ENCODE measurements around the gene COL27A1. TPM values are rescaled to one million over a fixed set of nuclear protein-coding genes. Genes with fewer than 3 reads are reported as not detected.

Gene COL27A1
- total and polyA plus RNA-seq, 5 donors from 2014 or later: 0.30 TPM; not detected in 4

DNA sequence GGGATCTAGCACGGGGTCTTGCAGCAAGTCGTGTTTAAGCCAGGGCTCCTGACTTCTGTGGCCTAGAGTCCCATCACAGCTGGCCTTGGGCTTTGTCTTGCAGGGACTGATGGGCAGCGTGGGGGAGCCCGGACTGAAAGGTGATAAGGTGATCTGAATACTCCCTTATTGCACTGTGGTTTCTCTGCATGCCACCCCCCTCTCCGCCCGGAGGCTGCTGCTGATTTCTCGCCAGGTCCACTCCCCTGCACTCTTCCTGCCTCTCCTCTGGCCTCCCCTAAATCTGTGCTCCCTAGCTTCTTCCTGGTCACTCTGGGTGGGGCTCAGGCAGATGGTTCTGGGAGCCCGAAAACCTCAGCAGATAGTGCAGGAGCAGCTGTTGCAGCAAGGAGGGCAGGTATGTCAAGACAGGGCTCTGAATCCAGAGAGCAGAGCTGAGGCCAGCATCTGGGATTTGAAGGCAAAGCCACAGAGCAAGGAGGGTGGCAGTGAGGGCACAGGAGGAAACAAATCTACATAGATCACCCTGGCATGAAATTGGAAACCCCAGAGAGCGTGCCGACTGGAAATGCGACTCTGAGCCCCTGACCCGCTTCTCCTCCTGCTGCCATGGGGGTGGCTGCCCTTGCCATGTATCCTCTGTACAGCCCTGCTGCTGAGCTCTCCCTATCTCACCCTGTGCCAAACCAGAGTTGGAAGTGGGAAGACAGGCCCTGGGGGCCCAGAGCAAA is 76.5 kb downstream of the COL27A1 start:
- no peaks in the 10 kb centered on the region for H3K36me3 ChIP-seq (ENCODE audit: control insufficient read depth, insufficient read depth, low read length)

GRCh38 chr9:114233491-114234185 is 78.3 kb downstream of the COL27A1 start:
- Mint-ChIP-seq H3K4me3 (no peak overlapping the region), H3K36me3 (no peaks in the 10 kb centered on the region), H3K27me3 (no peaks in the 10 kb centered on the region)

More for the DNA sequence above, 76.5 kb downstream of the COL27A1 start:
- H3K27me3 Mint-ChIP-seq: no peaks in the 10 kb centered on the region
- Histone ChIP-seq H3K27ac (ENCODE audit: insufficient read depth, low read length, poor library complexity, severe bottlenecking) (no peak overlapping the region), H3K4me1 (ENCODE audit: control insufficient read depth, insufficient read depth, low read length, poor library complexity, severe bottlenecking) (no peaks in the 10 kb centered on the region), H3K27me3 (ENCODE audit: control insufficient read depth, insufficient read depth, low read length) (no peaks in the 10 kb centered on the region), H3K9me3 (ENCODE audit: control insufficient read depth in 2 of 2, low read length in 2 of 2) (no peaks in the 10 kb centered on the region), H3K4me3 (ENCODE audit: low read depth, low read length) (no peak overlapping the region)
- no peaks in the 10 kb centered on the region for H3K36me3 Mint-ChIP-seq
- no peak overlapping the region for H3K27ac Mint-ChIP-seq
- no peaks in the 10 kb centered on the region for H3K9me3 Mint-ChIP-seq
- ATAC-seq (ENCODE audit: low read depth in 2 of 2) (no peak), DNase-seq (no peak)
- peaks cover 0 to 3% (median 0%) of the 10 kb centered on the region in 4 donors for H3K4me1 Mint-ChIP-seq
- no peak overlapping the region for H3K4me3 Mint-ChIP-seq

DNA sequence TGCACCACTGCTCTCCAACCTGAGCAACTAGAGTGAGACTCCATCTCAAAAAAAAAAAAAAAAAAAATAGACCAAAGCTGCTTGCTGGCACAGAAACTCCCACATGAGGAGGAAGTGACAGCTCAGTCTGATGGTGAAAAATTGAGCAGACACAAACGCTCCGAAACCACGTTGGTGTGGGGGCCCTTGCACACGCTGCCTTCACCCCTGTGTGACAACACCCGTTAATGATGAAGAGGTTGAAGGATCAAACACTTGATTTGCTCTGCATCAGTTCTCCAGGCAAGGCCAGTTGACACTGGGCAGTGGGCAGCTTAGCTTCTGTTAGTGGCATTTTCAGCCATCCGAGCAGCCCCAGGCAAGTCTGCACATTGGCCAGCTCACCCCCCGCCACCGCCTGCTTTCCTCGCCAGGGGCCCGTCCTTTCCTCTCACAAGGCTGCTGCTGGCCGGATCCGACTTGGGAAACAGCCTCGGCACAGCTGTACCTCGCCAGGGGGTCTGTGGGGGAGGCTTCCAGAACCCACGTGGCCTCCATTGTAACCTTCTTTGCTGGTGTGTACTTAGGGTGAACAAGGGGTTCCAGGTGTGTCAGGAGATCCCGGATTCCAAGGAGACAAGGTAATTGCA is 79.8 kb downstream of the COL27A1 start:
- Mint-ChIP-seq H3K9me3 (no peaks in the 10 kb centered on the region), H3K27ac (no peak overlapping the region), H3K27me3 (peaks cover 5% of the 10 kb centered on the region), H3K4me1 (peaks cover 0 to 3% (median 0%) of the 10 kb centered on the region in 4 donors), H3K4me3 (no peak overlapping the region), H3K36me3 (no peaks in the 10 kb centered on the region)
- Histone ChIP-seq H3K4me3 (ENCODE audit: low read depth, low read length) (no peak overlapping the region), H3K27ac (ENCODE audit: insufficient read depth, low read length, poor library complexity, severe bottlenecking) (no peak overlapping the region), H3K4me1 (ENCODE audit: control insufficient read depth, insufficient read depth, low read length, poor library complexity, severe bottlenecking) (no peaks in the 10 kb centered on the region), H3K36me3 (ENCODE audit: control insufficient read depth, insufficient read depth, low read length) (no peaks in the 10 kb centered on the region), H3K9me3 (ENCODE audit: control insufficient read depth in 2 of 2, low read length in 2 of 2) (no peaks in the 10 kb centered on the region), H3K27me3 (ENCODE audit: control insufficient read depth, insufficient read depth, low read length) (no peaks in the 10 kb centered on the region)
- DNase-seq (no peak), ATAC-seq (ENCODE audit: low read depth in 2 of 2) (no peak)

More at GRCh38 chr9:114233491-114234185, 78.3 kb downstream of the COL27A1 start:
- no peak overlapping the region for H3K4me3 ChIP-seq (ENCODE audit: low read depth, low read length)
- H3K9me3 ChIP-seq (ENCODE audit: control insufficient read depth in 2 of 2, low read length in 2 of 2): no peaks in the 10 kb centered on the region
- H3K4me1 Mint-ChIP-seq: peaks cover 0 to 3% (median 0%) of the 10 kb centered on the region in 4 donors
- no peaks in the 10 kb centered on the region for H3K27me3 ChIP-seq (ENCODE audit: control insufficient read depth, insufficient read depth, low read length)
- H3K27ac Mint-ChIP-seq: no peak overlapping the region
- no peaks in the 10 kb centered on the region for H3K4me1 ChIP-seq (ENCODE audit: control insufficient read depth, insufficient read depth, low read length, poor library complexity, severe bottlenecking)
- ATAC-seq (ENCODE audit: low read depth in 2 of 2) (no peak), DNase-seq (no peak)
- no peaks in the 10 kb centered on the region for H3K9me3 Mint-ChIP-seq
- no peaks in the 10 kb centered on the region for H3K36me3 ChIP-seq (ENCODE audit: control insufficient read depth, insufficient read depth, low read length)
- H3K27ac ChIP-seq (ENCODE audit: insufficient read depth, low read length, poor library complexity, severe bottlenecking): no peak overlapping the region

GRCh38 chr9:114236391-114237138 is 81.2 kb downstream of the COL27A1 start:
- Mint-ChIP-seq H3K4me3 (no peak overlapping the region), H3K4me1 (peaks cover 0 to 3% (median 0%) of the 10 kb centered on the region in 4 donors)

GRCh38 chr9:114237247-114237646 is 81.9 kb downstream of the COL27A1 start:
- no peak overlapping the region for H3K4me3 ChIP-seq (ENCODE audit: low read depth, low read length)
- H3K27ac ChIP-seq (ENCODE audit: insufficient read depth, low read length, poor library complexity, severe bottlenecking): no peak overlapping the region
- no peaks in the 10 kb centered on the region for H3K36me3 Mint-ChIP-seq
- H3K27ac Mint-ChIP-seq: no peak overlapping the region
- H3K36me3 ChIP-seq (ENCODE audit: control insufficient read depth, insufficient read depth, low read length): no peaks in the 10 kb centered on the region
- H3K9me3 Mint-ChIP-seq: no peaks in the 10 kb centered on the region
- no peaks in the 10 kb centered on the region for H3K9me3 ChIP-seq (ENCODE audit: control insufficient read depth in 2 of 2, low read length in 2 of 2)
- H3K4me1 Mint-ChIP-seq: peaks cover 0 to 3% (median 0%) of the 10 kb centered on the region in 4 donors
- H3K4me1 ChIP-seq (ENCODE audit: control insufficient read depth, insufficient read depth, low read length, poor library complexity, severe bottlenecking): no peaks in the 10 kb centered on the region
- no peaks in the 10 kb centered on the region for H3K27me3 ChIP-seq (ENCODE audit: control insufficient read depth, insufficient read depth, low read length)
- ATAC-seq (ENCODE audit: low read depth in 2 of 2) (no peak), DNase-seq (no peak)
- H3K4me3 Mint-ChIP-seq: no peak overlapping the region
- H3K27me3 Mint-ChIP-seq: peaks cover 5% of the 10 kb centered on the region

More at GRCh38 chr9:114236391-114237138, 81.2 kb downstream of the COL27A1 start:
- no peak overlapping the region for H3K27ac ChIP-seq (ENCODE audit: insufficient read depth, low read length, poor library complexity, severe bottlenecking)
- H3K27me3 ChIP-seq (ENCODE audit: control insufficient read depth, insufficient read depth, low read length): no peaks in the 10 kb centered on the region
- Mint-ChIP-seq H3K36me3 (no peaks in the 10 kb centered on the region), H3K9me3 (no peaks in the 10 kb centered on the region), H3K27ac (no peak overlapping the region), H3K27me3 (peaks cover 5% of the 10 kb centered on the region)
- no peaks in the 10 kb centered on the region for H3K36me3 ChIP-seq (ENCODE audit: control insufficient read depth, insufficient read depth, low read length)
- H3K9me3 ChIP-seq (ENCODE audit: control insufficient read depth in 2 of 2, low read length in 2 of 2): no peaks in the 10 kb centered on the region
- ATAC-seq (ENCODE audit: low read depth in 2 of 2) (no peak), DNase-seq (no peak)
- no peaks in the 10 kb centered on the region for H3K4me1 ChIP-seq (ENCODE audit: control insufficient read depth, insufficient read depth, low read length, poor library complexity, severe bottlenecking)
- no peak overlapping the region for H3K4me3 ChIP-seq (ENCODE audit: low read depth, low read length)

- Histone ChIP-seq H3K27ac (ENCODE audit: insufficient read depth, low read length, poor library complexity, severe bottlenecking) (no peak overlapping the region), H3K27me3 (ENCODE audit: control insufficient read depth, insufficient read depth, low read length) (no peaks in the 10 kb centered on the region), H3K9me3 (ENCODE audit: control insufficient read depth in 2 of 2, low read length in 2 of 2) (no peaks in the 10 kb centered on the region), H3K36me3 (ENCODE audit: control insufficient read depth, insufficient read depth, low read length) (no peaks in the 10 kb centered on the region), H3K4me3 (ENCODE audit: low read depth, low read length) (no peak overlapping the region), H3K4me1 (ENCODE audit: control insufficient read depth, insufficient read depth, low read length, poor library complexity, severe bottlenecking) (no peaks in the 10 kb centered on the region)
- no peak overlapping the region for H3K4me3 Mint-ChIP-seq
- no peak for ATAC-seq (ENCODE audit: low read depth in 2 of 2)
- H3K27ac Mint-ChIP-seq: no peak overlapping the region
- peaks cover 5% of the 10 kb centered on the region for H3K27me3 Mint-ChIP-seq
- no peaks in the 10 kb centered on the region for H3K36me3 Mint-ChIP-seq
- DNase-seq: no peak
- peaks cover 0 to 3% (median 0%) of the 10 kb centered on the region in 4 donors for H3K4me1 Mint-ChIP-seq
- no peaks in the 10 kb centered on the region for H3K9me3 Mint-ChIP-seq
Observed at GRCh38 chr9:114237781-114238180, 82.4 kb downstream of the COL27A1 start.

- H3K4me3 Mint-ChIP-seq: no peak overlapping the region
- DNase-seq (no peak), ATAC-seq (ENCODE audit: low read depth in 2 of 2) (no peak)
Observed at GRCh38 chr9:114238472-114238871, 83.1 kb downstream of the COL27A1 start.

More at GRCh38 chr9:114238472-114238871, 83.1 kb downstream of the COL27A1 start:
- no peaks in the 10 kb centered on the region for H3K9me3 ChIP-seq (ENCODE audit: control insufficient read depth in 2 of 2, low read length in 2 of 2)
- H3K4me1 ChIP-seq (ENCODE audit: control insufficient read depth, insufficient read depth, low read length, poor library complexity, severe bottlenecking): no peaks in the 10 kb centered on the region
- Mint-ChIP-seq H3K27me3 (peaks cover 5% of the 10 kb centered on the region), H3K4me1 (peaks cover 0 to 3% (median 0%) of the 10 kb centered on the region in 4 donors), H3K36me3 (no peaks in the 10 kb centered on the region), H3K27ac (no peak overlapping the region), H3K9me3 (no peaks in the 10 kb centered on the region)
- no peaks in the 10 kb centered on the region for H3K27me3 ChIP-seq (ENCODE audit: control insufficient read depth, insufficient read depth, low read length)
- H3K36me3 ChIP-seq (ENCODE audit: control insufficient read depth, insufficient read depth, low read length): no peaks in the 10 kb centered on the region
- H3K27ac ChIP-seq (ENCODE audit: insufficient read depth, low read length, poor library complexity, severe bottlenecking): no peak overlapping the region
- H3K4me3 ChIP-seq (ENCODE audit: low read depth, low read length): no peak overlapping the region
